ENCODE results near the gene CHD1L. TPM values are rescaled to one million over a fixed set of nuclear protein-coding genes. Genes with fewer than 3 reads are reported as not detected.

CHD1L gene
- total and polyA plus RNA-seq, 2 of the 4 experiments (the other 2 are of a cell fraction), result 31.2 to 47.5 TPM

DNA sequence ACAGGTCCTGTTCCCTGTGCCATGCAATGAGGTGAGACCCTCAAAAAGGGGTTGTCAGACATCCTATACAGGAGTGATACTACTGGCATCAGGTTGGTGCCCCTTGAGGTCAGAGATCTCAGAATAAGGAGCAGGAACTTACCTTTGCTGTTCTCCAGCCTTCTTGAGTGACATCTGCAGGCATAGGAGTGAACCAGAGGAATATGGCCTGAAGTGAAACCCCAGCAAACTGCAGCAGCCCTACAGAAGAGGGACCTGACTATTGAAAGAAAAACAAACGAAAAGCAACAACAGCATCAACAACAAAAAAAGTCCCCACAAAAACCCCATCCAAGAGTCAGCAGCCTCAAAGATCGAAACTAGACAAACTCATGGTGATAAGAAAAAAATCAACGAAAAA, 74.5 kb downstream of the CHD1L start:
- no peak overlapping the region for H2BK5ac ChIP-seq (ENCODE audit: low read depth, low read length, poor library complexity, severe bottlenecking)
- H4K5ac ChIP-seq (ENCODE audit: low read depth, low read length), result no peak overlapping the region
- no peak overlapping the region for H2AK9ac ChIP-seq (replicated peaks; ENCODE audit: low read depth, low read length, poor library complexity)
- H3K56ac ChIP-seq (ENCODE audit: extremely low read depth, insufficient read depth, low read length), result no peak overlapping the region
- H3K4ac ChIP-seq (ENCODE audit: low read depth, low read length), result no peak overlapping the region
- H3K9me1 ChIP-seq (ENCODE audit: insufficient read depth, low read length), result no peaks in the 10 kb centered on the region
- H3K9me3 ChIP-seq (ENCODE audit: control insufficient read depth, insufficient read depth, low read length), result 0 out of 2 replicates have a peak, but pooled peaks cover 2% of the 10 kb centered on the region
- H3K4me1 ChIP-seq (ENCODE audit: control insufficient read depth, insufficient read depth, low read length), result no peaks in the 10 kb centered on the region
- no CpG with 5 or more reads among the region's 3 CpGs for WGBS, 2 experiments (ENCODE audit: extremely low coverage in 2 of 2, insufficient read length in 1 of 2)
- no peaks in the 10 kb centered on the region for H3K79me1 ChIP-seq (ENCODE audit: low read depth in 1 of 2, low read length in 2 of 2)
- no peak overlapping the region for H3K27ac ChIP-seq (ENCODE audit: insufficient read depth, low read length)
- ChIA-PET CTCF (no interaction called here), POLR2A (ENCODE audit: unreplicated experiment) (no interaction called here)
- H3K27me3 ChIP-seq (ENCODE audit: control insufficient read depth, insufficient read depth, low read length), result no peaks in the 10 kb centered on the region
- H2AK5ac ChIP-seq (ENCODE audit: low read depth, low read length), result no peak overlapping the region
- no peak overlapping the region for H3K18ac ChIP-seq (ENCODE audit: low read depth, low read length)
- no peak overlapping the region for H2BK20ac ChIP-seq (ENCODE audit: low read depth, low read length)
- no peak overlapping the region for H4K8ac ChIP-seq (ENCODE audit: low read depth in 2 of 2, low read length in 2 of 2)
- no peaks in the 10 kb centered on the region for H3K36me3 ChIP-seq (ENCODE audit: control insufficient read depth, insufficient read depth, low read length)
- no peak overlapping the region for H2AFZ ChIP-seq (replicated peaks; ENCODE audit: low read length, poor library complexity)
- ATAC-seq (ENCODE audit: low read depth) (no peak), DNase-seq (no peak)
- dilution Hi-C loops (cut with HindIII; ENCODE audit: low sequenced_read_pairs, unreplicated experiment), result no loop called here
- no peak overlapping the region for H3K4me2 ChIP-seq (ENCODE audit: low read depth, low read length)
- H4K91ac ChIP-seq (ENCODE audit: insufficient read depth, low read depth, low read length), result no peak overlapping the region
- no peak overlapping the region for H3K4me3 ChIP-seq (ENCODE audit: insufficient read depth, low read depth, low read length)
- intact Hi-C loops (cut with micrococcal nuclease), result no loop called here
- H3K23ac ChIP-seq (ENCODE audit: low read depth, low read length), result no peak overlapping the region
- no TSS peak for BruUV-seq (replicated peaks)
- in situ Hi-C loops (cut with MboI; ENCODE audit: low sequenced_read_pairs), result no loop called here
- H3K14ac ChIP-seq (replicated peaks; ENCODE audit: low read depth, low read length), result no peak overlapping the region
- TF ChIP-seq, protein P1, sequence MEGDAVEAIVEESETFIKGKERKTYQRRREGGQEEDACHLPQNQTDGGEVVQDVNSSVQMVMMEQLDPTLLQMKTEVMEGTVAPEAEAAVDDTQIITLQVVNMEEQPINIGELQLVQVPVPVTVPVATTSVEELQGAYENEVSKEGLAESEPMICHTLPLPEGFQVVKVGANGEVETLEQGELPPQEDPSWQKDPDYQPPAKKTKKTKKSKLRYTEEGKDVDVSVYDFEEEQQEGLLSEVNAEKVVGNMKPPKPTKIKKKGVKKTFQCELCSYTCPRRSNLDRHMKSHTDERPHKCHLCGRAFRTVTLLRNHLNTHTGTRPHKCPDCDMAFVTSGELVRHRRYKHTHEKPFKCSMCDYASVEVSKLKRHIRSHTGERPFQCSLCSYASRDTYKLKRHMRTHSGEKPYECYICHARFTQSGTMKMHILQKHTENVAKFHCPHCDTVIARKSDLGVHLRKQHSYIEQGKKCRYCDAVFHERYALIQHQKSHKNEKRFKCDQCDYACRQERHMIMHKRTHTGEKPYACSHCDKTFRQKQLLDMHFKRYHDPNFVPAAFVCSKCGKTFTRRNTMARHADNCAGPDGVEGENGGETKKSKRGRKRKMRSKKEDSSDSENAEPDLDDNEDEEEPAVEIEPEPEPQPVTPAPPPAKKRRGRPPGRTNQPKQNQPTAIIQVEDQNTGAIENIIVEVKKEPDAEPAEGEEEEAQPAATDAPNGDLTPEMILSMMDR (conservative IDR thresholded peaks at IDR 0.05; ENCODE audit: low read depth, low read length), result no peak
- TF ChIP-seq RCOR1 (IDR thresholded peaks at IDR 0.05; ENCODE audit: insufficient replicate concordance, low read length) (no peak), CHD1 (IDR thresholded peaks at IDR 0.05; ENCODE audit: low read depth, low read length) (no peak), NFE2L2 (IDR thresholded peaks at IDR 0.05; ENCODE audit: low read depth, low read length) (no peak), RAD21 (IDR thresholded peaks at IDR 0.05; ENCODE audit: low read length) (no peak), USF2 (IDR thresholded peaks at IDR 0.05; ENCODE audit: low read depth, low read length) (no peak), MAZ (IDR thresholded peaks at IDR 0.05; ENCODE audit: borderline replicate concordance, low read depth, low read length) (no peak), MAFK (IDR thresholded peaks at IDR 0.05; ENCODE audit: low read depth, low read length) (no peak), MXI1 (IDR thresholded peaks at IDR 0.05; ENCODE audit: borderline replicate concordance, low read depth, low read length) (no peak), BHLHE40 (IDR thresholded peaks at IDR 0.05; ENCODE audit: low read depth, low read length) (no peak), POLR2A (IDR thresholded peaks at IDR 0.05; ENCODE audit: low read depth, low read length) (no peak)
- no peak overlapping the region for H2BK120ac ChIP-seq (ENCODE audit: low read depth, low read length)
- H4K20me1 ChIP-seq (ENCODE audit: insufficient read depth, low read length), result no peaks in the 10 kb centered on the region
- no peak overlapping the region for H3K9ac ChIP-seq (ENCODE audit: low read depth, low read length)
- H2BK15ac ChIP-seq (ENCODE audit: low read depth, low read length), result no peak overlapping the region

Measured in IMR-90 (cell line).